HG03108 (cell line): ENCODE data around the gene VDAC2.

Experiments
- ATAC-seq: cut with Tn5 transposase; IDR thresholded peaks from one replicate; pipeline ENCODE4 v1.9.1; 2021; ENCODE audit warnings: moderate library complexity; ENCODE audit not compliant: unreplicated experiment

The VDAC2 gene

GRCh38 chr10:75246506-75246905 lies 35.9 kb downstream of the VDAC2 start:
- ATAC-seq = no peak

GRCh38 chr10:75247797-75248196 lies 37.2 kb downstream of the VDAC2 start:
- no peak for ATAC-seq

GRCh38 chr10:75250934-75251333 lies 40.3 kb downstream of the VDAC2 start:
- ATAC-seq = no peak

- no peak for ATAC-seq
Observed at GRCh38 chr10:75253281-75254220, 43.0 kb downstream of the VDAC2 start.

GRCh38 chr10:75254739-75255138 lies 44.1 kb downstream of the VDAC2 start:
- no peak for ATAC-seq

GRCh38 chr10:75260990-75261389 lies 50.4 kb downstream of the VDAC2 start:
- ATAC-seq = no peak

GRCh38 chr10:75261813-75262705 lies 51.5 kb downstream of the VDAC2 start:
- ATAC-seq = no peak

GRCh38 chr10:75263806-75264205 lies 53.2 kb downstream of the VDAC2 start:
- no peak for ATAC-seq

GRCh38 chr10:75265856-75266255 lies 55.3 kb downstream of the VDAC2 start:
- ATAC-seq = no peak

GRCh38 chr10:75266945-75267344 lies 56.3 kb downstream of the VDAC2 start:
- no peak for ATAC-seq

- ATAC-seq = no peak
Observed at GRCh38 chr10:75269605-75270004, 59.0 kb downstream of the VDAC2 start.

- ATAC-seq = no peak
Observed at GRCh38 chr10:75272094-75272493, 61.5 kb downstream of the VDAC2 start.

GRCh38 chr10:75272896-75273295 lies 62.3 kb downstream of the VDAC2 start:
- no peak for ATAC-seq

- no peak for ATAC-seq
Observed at GRCh38 chr10:75276069-75276872, 65.7 kb downstream of the VDAC2 start.

GRCh38 chr10:75280236-75280635 lies 69.6 kb downstream of the VDAC2 start:
- no peak for ATAC-seq
